ENCODE measurements around the gene SPNS2. TPM values are rescaled to one million over a fixed set of nuclear protein-coding genes. Genes with fewer than 3 reads are reported as not detected.

The SPNS2 gene
- total and polyA plus RNA-seq, 2 experiments from 2014 or later: 1.7 to 2.3 TPM

GRCh38 chr17:4520060-4520893 lies 21.6 kb downstream of the SPNS2 start:
- no peak overlapping the region for H3K4me2 ChIP-seq
- Mint-ChIP-seq H3K9me3 (no peaks in the 10 kb centered on the region), H3K27ac (no peak overlapping the region), H3K4me1 (no peaks in the 10 kb centered on the region; the same call in 2 of the 3 replicates), H3K4me3 (no peak overlapping the region; the same call in 2 of the 3 replicates), H3K27me3 (ENCODE audit: insufficient read depth, low read depth, poor library complexity) (peaks cover 34% of the 10 kb centered on the region), H3K36me3 (ENCODE audit: low read depth) (no peaks in the 10 kb centered on the region; the same call in 2 of the 3 replicates)
- H3K4me1 ChIP-seq (ENCODE audit: insufficient read depth): no peaks in the 10 kb centered on the region
- H3K79me2 ChIP-seq (replicated peaks; ENCODE audit: insufficient read depth): no peaks in the 10 kb centered on the region
- TF ChIP-seq ZNF462 (CRISPR knock-in tag; IDR thresholded peaks at IDR 0.05): no peak
- TF ChIP-seq NANOG (IDR thresholded peaks at IDR 0.05; ENCODE audit: borderline replicate concordance): no peak
- TF ChIP-seq CREB1 (CRISPR knock-in tag; IDR thresholded peaks at IDR 0.05; ENCODE audit: low read depth): no peak
- no peak for TF ChIP-seq REST (IDR thresholded peaks at IDR 0.05; ENCODE audit: unreplicated experiment)
- TF ChIP-seq POLR2AphosphoS5 (IDR thresholded peaks at IDR 0.05; ENCODE audit: low read depth): no peak
- no peak for TF ChIP-seq ETS1 (IDR thresholded peaks at IDR 0.05)
- TF ChIP-seq EZH2phosphoT487 (IDR thresholded peaks at IDR 0.05; ENCODE audit: unreplicated experiment): no peak
- no peak for TF ChIP-seq EZH2 (IDR thresholded peaks at IDR 0.05; ENCODE audit: low read depth, unreplicated experiment)
- TF ChIP-seq ZNF114 (CRISPR knock-in tag; IDR thresholded peaks at IDR 0.05): no peak
- no peak for TF ChIP-seq CTCF (conservative IDR thresholded peaks at IDR 0.05; ENCODE audit: low read depth in 2 of 2)
- no peak overlapping the region for H3K27ac ChIP-seq (ENCODE audit: low read depth)
- no peaks in the 10 kb centered on the region for H3K9me2 ChIP-seq (ENCODE audit: insufficient read depth)
- H4K20me1 ChIP-seq (replicated peaks; ENCODE audit: insufficient read depth): no peaks in the 10 kb centered on the region
- H3K36me3 ChIP-seq (ENCODE audit: insufficient read depth): no peaks in the 10 kb centered on the region
- no peak overlapping the region for H3K4me3 ChIP-seq
- no peak overlapping the region for H2AFZ ChIP-seq
- ATAC-seq (no peak), DNase-seq (ENCODE audit: low spot score) (no peak)
- H3K27me3 ChIP-seq (ENCODE audit: insufficient read depth): peaks cover 25% of the 10 kb centered on the region
- H3F3A ChIP-seq (replicated peaks; ENCODE audit: low read depth): no peaks in the 10 kb centered on the region

Data from GM23338 (cell line).